K562 (cell line): ENCODE measurements around the gene HOXC11. TPM values are rescaled to one million over a fixed set of nuclear protein-coding genes. Genes with fewer than 3 reads are reported as not detected.

Experiments
- ATAC-seq: fragments of 200-7000 bp; cut with Tn5 transposase; 3 replicates; pipeline ENCODE4 v1.9.1; 2020; ENCODE audit warnings: moderate library complexity
- BruUV-seq: library from RNA; stranded (reverse); fragments of 400-500 nt; replicated peaks from 2 replicates; lab custom pipeline; 2021; lab: Mats Ljungman, UMichigan
- CTCF ChIA-PET: fragments of 300-600 bp; formaldehyde crosslinking; extraction: SDS; loops from one replicate; lab custom pipeline; 2021; ENCODE audit warnings: low intra/inter-chr PET ratio; lab: Yijun Ruan, JAX
- POLR2A ChIA-PET: fragments of 300-600, 350-650 bp; sonication (Branson Sonifier 250); formaldehyde crosslinking; extraction: SDS; loops from one replicate; lab custom pipeline; 2021; ENCODE audit warnings: antibody characterized with exemption, inconsistent platforms; lab: Yijun Ruan, JAX
- DNase-seq, 4 experiments: peaks; one replicate each; pipeline versions ENCODE4 v3.0.0 to v3.0.0-alpha.2; 2011 to 2018; ENCODE audit warnings: low spot score in 3 of 4, mixed read lengths in 3 of 4; ENCODE audit errors: extremely low read depth in 1 of 4
- FAIRE-seq: peaks from 2 replicates; lab custom pipeline; 2011; peaks lifted over from hg19 to GRCh38; lab: Jason Lieb, UNC
- H2AFZ ChIP-seq: 2 replicates; pipeline ENCODE4 v1.6.0; 2011; ENCODE audit warnings: low read depth, low read length, control low read depth, inconsistent platforms
- H3K27ac ChIP-seq: fragments of 200-600 bp; 3 replicates; pipeline ENCODE4 v1.8.0; 2011; ENCODE audit warnings: low read depth, mild to moderate bottlenecking, control low read depth, inconsistent platforms, low read length, moderate library complexity, mixed read lengths; ENCODE audit errors: extremely low read depth
- H3K27me3 ChIP-seq, 2 experiments: fragments of 300-600 bp in 1 of 2; 2 replicates in 1 of 2; 3 replicates in 1 of 2; pipeline versions ENCODE4 v1.6.0 to v1.8.0; 2011; ENCODE audit warnings: inconsistent platforms in 2 of 2, low read length in 2 of 2, mild to moderate bottlenecking in 1 of 2, mixed read lengths in 1 of 2, moderate library complexity in 1 of 2; ENCODE audit not compliant: control insufficient read depth in 2 of 2, insufficient read depth in 2 of 2
- H3K36me3 ChIP-seq: fragments of 300-600 bp; 3 replicates; pipeline ENCODE4 v1.8.0; 2011; ENCODE audit warnings: mild to moderate bottlenecking, low read length, inconsistent platforms; ENCODE audit not compliant: control insufficient read depth, insufficient read depth
- H3K4me1 ChIP-seq, 2 experiments: fragments of 200-600 bp in 1 of 2; replicated peaks in 1 of 2; 2 replicates in 1 of 2; 3 replicates in 1 of 2; pipeline versions ENCODE4 v1.5.1 to v1.8.0; 2011; ENCODE audit warnings: inconsistent platforms in 2 of 2, low read length in 2 of 2, mild to moderate bottlenecking in 1 of 2, mixed read lengths in 1 of 2, moderate library complexity in 1 of 2; ENCODE audit not compliant: control insufficient read depth in 2 of 2, insufficient read depth in 2 of 2
- H3K4me2 ChIP-seq: 2 replicates; pipeline ENCODE4 v1.6.1; 2011; ENCODE audit warnings: low read length, control low read depth, inconsistent platforms, mixed read lengths; ENCODE audit not compliant: insufficient read depth
- H3K4me3 ChIP-seq: fragments of 200-600 bp; sonication (generic), shearing (Covaris generic); 2 replicates; pipeline ENCODE4 v1.5.1; 2016; ENCODE audit warnings: control low read depth, inconsistent platforms
- H3K79me2 ChIP-seq: fragments of 200-600 bp; 3 replicates; pipeline ENCODE4 v1.8.0; 2011; ENCODE audit warnings: low read length, inconsistent platforms; ENCODE audit not compliant: control insufficient read depth, insufficient read depth
- H3K9ac ChIP-seq, 2 experiments: 2 replicates each; pipeline versions ENCODE4 v1.6.0 to v1.6.1; 2011; ENCODE audit warnings: low read depth in 2 of 2, low read length in 2 of 2, control low read depth in 1 of 2, inconsistent platforms in 1 of 2, mild to moderate bottlenecking in 1 of 2, mixed read lengths in 1 of 2; ENCODE audit not compliant: insufficient read depth in 1 of 2
- H3K9me1 ChIP-seq: one replicate; pipeline ENCODE4 v1.6.0; 2011; ENCODE audit warnings: inconsistent platforms, mild to moderate bottlenecking, low read length, moderate library complexity; ENCODE audit not compliant: control insufficient read depth, insufficient read depth
- H3K9me3 ChIP-seq: replicated peaks from 2 replicates; pipeline ENCODE4 v1.5.1; 2011; ENCODE audit warnings: low read depth, low read length, inconsistent platforms; ENCODE audit not compliant: control insufficient read depth, insufficient read depth
- H4K20me1 ChIP-seq: replicated peaks from 2 replicates; pipeline ENCODE4 v1.6.1; 2011; ENCODE audit warnings: low read length, inconsistent platforms, mixed read lengths; ENCODE audit not compliant: control insufficient read depth, insufficient read depth
- RAD21 ChIP-seq, 2 experiments: fragments of 250-450 bp in 1 of 2; fragments of 450-650 bp in 1 of 2; sonication (Bioruptor Pico) in 1 of 2; formaldehyde crosslinking in 1 of 2; IDR thresholded peaks in 1 of 2; conservative IDR thresholded peaks in 1 of 2; 2 replicates each; pipeline versions ENCODE4 v1.4.0 to v1.8.0; 2020 to 2022; ENCODE audit warnings: mild to moderate bottlenecking in 2 of 2, moderate library complexity in 1 of 2
- ZKSCAN8 ChIP-seq: fragments of 200-800 bp; sonication (Bioruptor generic); IDR thresholded peaks from 2 replicates; pipeline ENCODE4 v1.6.1; 2016; ENCODE audit warnings: missing genetic modification characterization, missing compliant biosample characterization
- WGBS: fragments of 100-300 bp; shearing (Covaris generic); methylation state at CpG from one replicate; pipeline ENCODE4 v1.1.6; 2016; ENCODE audit warnings: low coverage, mixed read lengths; ENCODE audit not compliant: insufficient coverage; ENCODE audit errors: missing lambda C conversion rate; 5-methylcytosine and 5-hydroxymethylcytosine counted together
- in situ Hi-C: fragments of 300-500 bp; cut with MboI; formaldehyde crosslinking; loops from 4 replicates; pipeline ENCODE4 v1.15.0; 2018; ENCODE audit warnings: inconsistent platforms, mixed read lengths
- intact Hi-C: fragments of 100-400 bp; cut with micrococcal nuclease; formaldehyde crosslinking; loops from 2 replicates; pipeline ENCODE4 v1.14.2; 2022
- polyA plus RNA-seq, 8 experiments: library from polyadenylated mRNA; depleted of rRNA in 4 of 8; stranded (reverse) in 5 of 8; unstranded in 3 of 8; fragments of >200 nt; fragmentation: Nextera tagmentation in 2 of 8; fragmentation: Illumina TruSeq in 1 of 8; extraction: Ambion mirVana in 2 of 8; extraction: Trizol in 1 of 8; gene quantifications; 2 replicates each; pipeline versions ENCODE4 v1.2.1 to v1.2.3, GENCODE V29; 2011 to 2014; ENCODE audit warnings: inconsistent platforms in 1 of 8, missing spikeins in 1 of 8
- total RNA-seq, 7 experiments: library from RNA; depleted of rRNA in 6 of 7; stranded (reverse); fragments of >200 nt in 6 of 7; fragmentation: Illumina TruSeq in 2 of 7; extraction: Trizol in 2 of 7; gene quantifications; 2 replicates each; pipeline versions ENCODE4 v1.2.1 to v1.2.3, GENCODE V29; 2011 to 2021; ENCODE audit warnings: low replicate concordance in 1 of 7
- TF ChIP-seq, protein P1 (sequence below), 3 experiments: IDR thresholded peaks in 2 of 3; conservative IDR thresholded peaks in 1 of 3; 2 replicates each; pipeline ENCODE4 v1.5.1; 2011 to 2012; ENCODE audit warnings: low read length in 3 of 3, mild to moderate bottlenecking in 3 of 3, control low read depth in 2 of 3, improper control_type of control experiment in 1 of 3, inconsistent platforms in 1 of 3, low read depth in 1 of 3, mixed read lengths in 1 of 3, moderate library complexity in 1 of 3; ENCODE audit not compliant: insufficient read depth in 2 of 3

HOXC11 gene
- total and polyA plus RNA-seq, 9 of the 15 experiments (the other 6 are each of a cell fraction or from before 2014, with no cell fraction given), result not detected

GRCh38 chr12:53961025-53961761 lies 11.7 kb upstream of the HOXC11 start:
- CTCF ChIA-PET, result no interaction called here
- H3K4me1 ChIP-seq, result peaks cover 0 to 18% of the 10 kb centered on the region in 2 experiments; a peak in 4 of 5 replicates
- H3K27ac ChIP-seq, result no peak overlapping the region
- TF ChIP-seq, protein P1, sequence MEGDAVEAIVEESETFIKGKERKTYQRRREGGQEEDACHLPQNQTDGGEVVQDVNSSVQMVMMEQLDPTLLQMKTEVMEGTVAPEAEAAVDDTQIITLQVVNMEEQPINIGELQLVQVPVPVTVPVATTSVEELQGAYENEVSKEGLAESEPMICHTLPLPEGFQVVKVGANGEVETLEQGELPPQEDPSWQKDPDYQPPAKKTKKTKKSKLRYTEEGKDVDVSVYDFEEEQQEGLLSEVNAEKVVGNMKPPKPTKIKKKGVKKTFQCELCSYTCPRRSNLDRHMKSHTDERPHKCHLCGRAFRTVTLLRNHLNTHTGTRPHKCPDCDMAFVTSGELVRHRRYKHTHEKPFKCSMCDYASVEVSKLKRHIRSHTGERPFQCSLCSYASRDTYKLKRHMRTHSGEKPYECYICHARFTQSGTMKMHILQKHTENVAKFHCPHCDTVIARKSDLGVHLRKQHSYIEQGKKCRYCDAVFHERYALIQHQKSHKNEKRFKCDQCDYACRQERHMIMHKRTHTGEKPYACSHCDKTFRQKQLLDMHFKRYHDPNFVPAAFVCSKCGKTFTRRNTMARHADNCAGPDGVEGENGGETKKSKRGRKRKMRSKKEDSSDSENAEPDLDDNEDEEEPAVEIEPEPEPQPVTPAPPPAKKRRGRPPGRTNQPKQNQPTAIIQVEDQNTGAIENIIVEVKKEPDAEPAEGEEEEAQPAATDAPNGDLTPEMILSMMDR (IDR thresholded peaks at IDR 0.05 in 2 of 3, conservative IDR thresholded peaks at IDR 0.05 in 1 of 3; ENCODE audit: insufficient read depth in 2 of 3, low read depth in 1 of 3, low read length in 3 of 3), result peak in 1 of 3 experiments; percentile 28; a peak in 2 of 6 replicates
- TF ChIP-seq RAD21 (CRISPR knock-in tag; conservative IDR thresholded peaks at IDR 0.05 in 1 of 2, IDR thresholded peaks at IDR 0.05 in 1 of 2) (0 out of 4 replicates have a peak, but pooled peaks of 1 of the 2 experiments have one; percentile 14), ZKSCAN8 (no peak)
- intact Hi-C loops, result no loop called here
- no peaks in the 10 kb centered on the region for H3K79me2 ChIP-seq
- no peak overlapping the region; a peak in 1 of 4 replicates for H3K9ac ChIP-seq
- in situ Hi-C loops, result no loop called here
- no peak overlapping the region for H2AFZ ChIP-seq
- H4K20me1 ChIP-seq, result 0 out of 2 replicates have a peak, but pooled peaks cover 19% of the 10 kb centered on the region
- no peaks in the 10 kb centered on the region for H3K9me1 ChIP-seq
- peaks cover 61 to 79% of the 10 kb centered on the region in 2 experiments for H3K27me3 ChIP-seq
- no peak overlapping the region for H3K4me2 ChIP-seq
- no peak overlapping the region for H3K4me3 ChIP-seq
- no peaks in the 10 kb centered on the region for H3K9me3 ChIP-seq
- peak in 2 of 4 experiments; percentile 33 for DNase-seq
- WGBS, result 18% methylated on average over 39 of the region's 72 CpGs
- no TSS peak for BruUV-seq
- POLR2A ChIA-PET, result interaction anchor here (0.6 kb wide), 1 partner anchor 125 kb away, joined by 3 read pairs; no protein-coding TSS in a partner anchor
- FAIRE-seq, result no peak
- no peaks in the 10 kb centered on the region for H3K36me3 ChIP-seq
- ATAC-seq, result peak; percentile 66
